ENCODE data around the gene TMEM108.
A peak's percentile ranks its signal among the peaks of the same experiment; 100 is the strongest.

Gene TMEM108

GRCh38 chr3:133282236-133282635 is 244.0 kb downstream of the TMEM108 start:
- no peak overlapping the region for H3K27ac Mint-ChIP-seq
- H3K4me3 Mint-ChIP-seq, result no peak overlapping the region
- H3K36me3 Mint-ChIP-seq, result no peaks in the 10 kb centered on the region
- H3K27me3 Mint-ChIP-seq, result peaks cover 6 to 8% of the 10 kb centered on the region in 2 donors
- no peak for ATAC-seq (replicated peaks)
- H3K9me3 Mint-ChIP-seq, result no peaks in the 10 kb centered on the region
- H3K4me1 Mint-ChIP-seq, result peaks cover 0 to 1% of the 10 kb centered on the region in 2 donors
- no peak for DNase-seq

GRCh38 chr3:133283958-133284807 is 246.0 kb downstream of the TMEM108 start:
- H3K27me3 Mint-ChIP-seq, result peaks cover 6 to 8% of the 10 kb centered on the region in 2 donors
- no peak overlapping the region for H3K27ac Mint-ChIP-seq
- no peaks in the 10 kb centered on the region for H3K36me3 Mint-ChIP-seq

GRCh38 chr3:133289322-133289721 is 251.1 kb downstream of the TMEM108 start:
- H3K9me3 Mint-ChIP-seq, result no peaks in the 10 kb centered on the region
- H3K27me3 Mint-ChIP-seq, result peaks cover 8 to 12% of the 10 kb centered on the region in 2 donors
- H3K36me3 Mint-ChIP-seq, result no peaks in the 10 kb centered on the region
- no peak overlapping the region for H3K27ac Mint-ChIP-seq
- no peak overlapping the region for H3K4me3 Mint-ChIP-seq
- DNase-seq (no peak), ATAC-seq (replicated peaks) (no peak)
- peaks cover 0 to 1% of the 10 kb centered on the region in 2 donors for H3K4me1 Mint-ChIP-seq

More at GRCh38 chr3:133283958-133284807, 246.0 kb downstream of the TMEM108 start:
- ATAC-seq (replicated peaks), result no peak
- Mint-ChIP-seq H3K9me3 (no peaks in the 10 kb centered on the region), H3K4me1 (peaks cover 0 to 1% of the 10 kb centered on the region in 2 donors), H3K4me3 (no peak overlapping the region)
- no peak for DNase-seq

- DNase-seq, result no peak
- Mint-ChIP-seq H3K9me3 (no peaks in the 10 kb centered on the region), H3K27me3 (peaks cover 0 to 5% of the 10 kb centered on the region in 2 donors), H3K27ac (no peak overlapping the region), H3K4me1 (no peaks in the 10 kb centered on the region), H3K36me3 (no peaks in the 10 kb centered on the region), H3K4me3 (no peak overlapping the region)
- no peak for ATAC-seq (replicated peaks)
Observed at GRCh38 chr3:133292296-133292695, 254.1 kb downstream of the TMEM108 start.

- DNase-seq, result no peak
- Mint-ChIP-seq H3K27ac (no peak overlapping the region), H3K36me3 (no peaks in the 10 kb centered on the region), H3K9me3 (no peaks in the 10 kb centered on the region), H3K4me1 (no peaks in the 10 kb centered on the region), H3K4me3 (no peak overlapping the region), H3K27me3 (peaks cover 0 to 5% of the 10 kb centered on the region in 2 donors)
- ATAC-seq (replicated peaks), result no peak
Observed at GRCh38 chr3:133293397-133294110, 255.4 kb downstream of the TMEM108 start.

- H3K27ac Mint-ChIP-seq, result no peak overlapping the region
- H3K4me3 Mint-ChIP-seq, result no peak overlapping the region
- no peaks in the 10 kb centered on the region for H3K4me1 Mint-ChIP-seq
- no peak for ATAC-seq (replicated peaks)
- H3K36me3 Mint-ChIP-seq, result no peaks in the 10 kb centered on the region
- DNase-seq, result no peak
- no peaks in the 10 kb centered on the region for H3K9me3 Mint-ChIP-seq
- peaks cover 0 to 5% of the 10 kb centered on the region in 2 donors for H3K27me3 Mint-ChIP-seq
Observed at GRCh38 chr3:133294253-133294652, 256.1 kb downstream of the TMEM108 start.

GRCh38 chr3:133295199-133295901 is 257.2 kb downstream of the TMEM108 start:
- no peak for DNase-seq
- ATAC-seq (replicated peaks), result peak; percentile 75 to 88
- H3K27me3 Mint-ChIP-seq, result no peaks in the 10 kb centered on the region
- H3K9me3 Mint-ChIP-seq, result no peaks in the 10 kb centered on the region
- H3K27ac Mint-ChIP-seq, result no peak overlapping the region
- no peak overlapping the region for H3K4me3 Mint-ChIP-seq
- H3K4me1 Mint-ChIP-seq, result no peaks in the 10 kb centered on the region
- H3K36me3 Mint-ChIP-seq, result no peaks in the 10 kb centered on the region

- no peaks in the 10 kb centered on the region for H3K4me1 Mint-ChIP-seq
- no peak for ATAC-seq (replicated peaks)
Observed at GRCh38 chr3:133295944-133296917, 258.0 kb downstream of the TMEM108 start.

GRCh38 chr3:133296981-133297380 is 258.8 kb downstream of the TMEM108 start:
- Mint-ChIP-seq H3K27me3 (no peaks in the 10 kb centered on the region), H3K9me3 (no peaks in the 10 kb centered on the region), H3K27ac (no peak overlapping the region), H3K4me1 (peaks cover 0 to 3% of the 10 kb centered on the region in 2 donors), H3K36me3 (no peaks in the 10 kb centered on the region), H3K4me3 (no peak overlapping the region)
- DNase-seq, result no peak
- no peak for ATAC-seq (replicated peaks)

More at GRCh38 chr3:133295944-133296917, 258.0 kb downstream of the TMEM108 start:
- Mint-ChIP-seq H3K4me3 (no peak overlapping the region), H3K9me3 (no peaks in the 10 kb centered on the region), H3K27ac (no peak overlapping the region), H3K36me3 (no peaks in the 10 kb centered on the region), H3K27me3 (no peaks in the 10 kb centered on the region)
- no peak for DNase-seq

GRCh38 chr3:133300102-133300501 is 261.9 kb downstream of the TMEM108 start:
- DNase-seq (no peak), ATAC-seq (replicated peaks) (no peak)
- peaks cover 0 to 5% of the 10 kb centered on the region in 2 donors for H3K4me1 Mint-ChIP-seq
- H3K36me3 Mint-ChIP-seq, result no peaks in the 10 kb centered on the region
- no peak overlapping the region for H3K4me3 Mint-ChIP-seq
- H3K9me3 Mint-ChIP-seq, result peaks cover 0 to 2% of the 10 kb centered on the region in 2 donors
- H3K27ac Mint-ChIP-seq, result no peak overlapping the region
- H3K27me3 Mint-ChIP-seq, result no peaks in the 10 kb centered on the region

- no peaks in the 10 kb centered on the region for H3K27me3 Mint-ChIP-seq
- no peak for ATAC-seq (replicated peaks)
- H3K4me3 Mint-ChIP-seq, result no peak overlapping the region
- H3K4me1 Mint-ChIP-seq, result peaks cover 0 to 5% of the 10 kb centered on the region in 2 donors
- DNase-seq, result no peak
- peaks cover 0 to 2% of the 10 kb centered on the region in 2 donors for H3K9me3 Mint-ChIP-seq
- no peak overlapping the region for H3K27ac Mint-ChIP-seq
- H3K36me3 Mint-ChIP-seq, result no peaks in the 10 kb centered on the region
Observed at GRCh38 chr3:133301194-133301593, 263.0 kb downstream of the TMEM108 start.

- DNase-seq (no peak), ATAC-seq (replicated peaks) (no peak)
- no peaks in the 10 kb centered on the region for H3K36me3 Mint-ChIP-seq
- no peak overlapping the region for H3K4me3 Mint-ChIP-seq
- no peak overlapping the region for H3K27ac Mint-ChIP-seq
- peaks cover 0 to 5% of the 10 kb centered on the region in 2 donors for H3K4me1 Mint-ChIP-seq
- no peaks in the 10 kb centered on the region for H3K27me3 Mint-ChIP-seq
- H3K9me3 Mint-ChIP-seq, result peaks cover 0 to 2% of the 10 kb centered on the region in 2 donors
Observed at GRCh38 chr3:133301731-133302130, 263.5 kb downstream of the TMEM108 start.

- H3K36me3 Mint-ChIP-seq, result no peaks in the 10 kb centered on the region
- ATAC-seq (replicated peaks) (no peak), DNase-seq (no peak)
- no peak overlapping the region for H3K27ac Mint-ChIP-seq
- H3K4me3 Mint-ChIP-seq, result no peak overlapping the region
- no peaks in the 10 kb centered on the region for H3K27me3 Mint-ChIP-seq
- H3K9me3 Mint-ChIP-seq, result peaks cover 0 to 3% of the 10 kb centered on the region in 2 donors
- peaks cover 0 to 5% of the 10 kb centered on the region in 2 donors for H3K4me1 Mint-ChIP-seq
Observed at GRCh38 chr3:133303430-133303829, 265.2 kb downstream of the TMEM108 start.

Measured in stimulated activated naive B cell treated with anti-CD40 and anti-IgM and Interleukin-4, amounts not matched to agents 10 μg/mL and 1 μg/mL and 100 μg/mL, for 72 hours (primary cell).